HEK293 (cell line): ENCODE data around the gene HYAL3.
"Not testable (repeated sequence)": the region's sequence is repeated elsewhere in the genome, so short reads cannot be mapped to it uniquely, and the experiment has no call there.

Source experiments
- CTCF ChIA-PET: fragments of 350-600 bp; formaldehyde crosslinking; extraction: SDS; loops from one replicate; lab custom pipeline; 2021; ENCODE audit warnings: antibody characterized with exemption; lab: Yijun Ruan, JAX
- POLR2A ChIA-PET: fragments of 300-600 bp; formaldehyde crosslinking; extraction: SDS; loops from one replicate; lab custom pipeline; 2020; ENCODE audit warnings: antibody characterized with exemption, inconsistent platforms; lab: Yijun Ruan, JAX
- H3K27ac ChIP-seq: fragments of 200-500 bp; sonication (Bioruptor generic); 2 replicates; pipeline ENCODE4 v1.5.1; 2014; ENCODE audit warnings: low read depth, low read length, control low read depth, inconsistent platforms; ENCODE audit errors: extremely low read depth
- H3K36me3 ChIP-seq, 2 experiments: fragments of 200-500 bp in 1 of 2; sonication (Bioruptor generic) in 1 of 2; 1 replicate in 1 of 2; 2 replicates in 1 of 2; pipeline ENCODE4 v1.5.1; 2014 to 2017; ENCODE audit warnings: inconsistent platforms in 2 of 2, low read length in 2 of 2; ENCODE audit not compliant: control insufficient read depth in 2 of 2, insufficient read depth in 1 of 2
- H3K4me1 ChIP-seq: fragments of 200-500 bp; sonication (Bioruptor generic); 2 replicates; pipeline ENCODE4 v1.5.1; 2014; ENCODE audit warnings: mild to moderate bottlenecking, low read length, inconsistent platforms; ENCODE audit not compliant: control insufficient read depth, insufficient read depth
- H3K4me3 ChIP-seq: 2 replicates; pipeline ENCODE4 v1.5.1; 2011; ENCODE audit warnings: low read depth, mild to moderate bottlenecking, control low read depth, low read length, moderate library complexity
- H3K9me3 ChIP-seq: fragments of 200-500 bp; sonication (Bioruptor generic); 2 replicates; pipeline ENCODE4 v1.5.1; 2014; ENCODE audit warnings: low read depth, low read length, inconsistent platforms; ENCODE audit not compliant: control insufficient read depth, insufficient read depth
- HOXC10 ChIP-seq: sonication (generic); formaldehyde crosslinking; IDR thresholded peaks from 2 replicates; pipeline ENCODE4 v1.8.1; 2023; ENCODE audit warnings: mild to moderate bottlenecking, missing genetic modification reagents
- ZBTB11 ChIP-seq: fragments of 450-650 bp; formaldehyde crosslinking; conservative IDR thresholded peaks from 2 replicates; pipeline ENCODE4 v1.5.1; 2016; ENCODE audit warnings: low read depth, missing biosample characterization, missing genetic modification characterization
- ZBTB20 ChIP-seq: fragments of 450-650 bp; formaldehyde crosslinking; IDR thresholded peaks from 2 replicates; pipeline ENCODE4 v1.5.1; 2016; ENCODE audit warnings: missing biosample characterization, missing genetic modification characterization
- ZBTB48 ChIP-seq: fragments of 450-650 bp; formaldehyde crosslinking; IDR thresholded peaks from 2 replicates; pipeline ENCODE4 v1.5.1; 2016; ENCODE audit warnings: missing biosample characterization, missing genetic modification characterization
- ZBTB7A ChIP-seq: fragments of 450-650 bp; formaldehyde crosslinking; IDR thresholded peaks from 2 replicates; pipeline ENCODE4 v1.5.1; 2016; ENCODE audit warnings: low read depth, missing biosample characterization, missing genetic modification characterization
- ZIC2 ChIP-seq: fragments of 450-650 bp; formaldehyde crosslinking; IDR thresholded peaks from 2 replicates; pipeline ENCODE4 v1.5.1; 2016; ENCODE audit warnings: missing biosample characterization, missing genetic modification characterization
- ZNF121 ChIP-seq: fragments of 450-650 bp; formaldehyde crosslinking; IDR thresholded peaks from 2 replicates; pipeline ENCODE4 v1.5.1; 2016; ENCODE audit warnings: missing biosample characterization, missing genetic modification characterization
- ZNF155 ChIP-seq: fragments of 450-650 bp; formaldehyde crosslinking; IDR thresholded peaks from 2 replicates; pipeline ENCODE4 v1.5.1; 2016; ENCODE audit warnings: missing biosample characterization, missing genetic modification characterization
- ZNF184 ChIP-seq: fragments of 450-650 bp; IDR thresholded peaks from 2 replicates; pipeline ENCODE4 v1.5.1; 2018; ENCODE audit warnings: missing biosample characterization, mild to moderate bottlenecking, missing genetic modification characterization
- ZNF302 ChIP-seq: fragments of 450-650 bp; formaldehyde crosslinking; IDR thresholded peaks from 2 replicates; pipeline ENCODE4 v1.5.1; 2016; ENCODE audit warnings: missing biosample characterization, missing genetic modification characterization, low read depth
- ZNF37A ChIP-seq: fragments of 450-650 bp; IDR thresholded peaks from 2 replicates; pipeline ENCODE4 v1.5.1; 2018; ENCODE audit warnings: missing biosample characterization, missing genetic modification characterization
- ZNF404 ChIP-seq: fragments of 450-650 bp; formaldehyde crosslinking; IDR thresholded peaks from 2 replicates; pipeline ENCODE4 v1.5.1; 2017; ENCODE audit warnings: missing biosample characterization, missing genetic modification characterization
- ZXDB ChIP-seq: fragments of 450-650 bp; formaldehyde crosslinking; IDR thresholded peaks from 2 replicates; pipeline ENCODE4 v1.5.1; 2016; ENCODE audit warnings: missing biosample characterization, missing genetic modification characterization
- TF ChIP-seq, protein P1 (sequence below): fragments of 450-650 bp; formaldehyde crosslinking; IDR thresholded peaks from 2 replicates; pipeline ENCODE4 v1.5.1; 2016; ENCODE audit warnings: missing biosample characterization, missing genetic modification characterization, borderline replicate concordance
- TF ChIP-seq, protein P2 (sequence below): fragments of 450-650 bp; formaldehyde crosslinking; IDR thresholded peaks from 2 replicates; pipeline ENCODE4 v1.5.1; 2016; ENCODE audit warnings: missing biosample characterization, missing genetic modification characterization

HYAL3 gene

GRCh38 chr3:50262778-50263177 is 36.4 kb downstream of the HYAL3 start:
- H3K36me3 ChIP-seq, result peaks cover 0 to 7% of the 10 kb centered on the region in 2 experiments; a peak in 1 of 3 replicates
- H3K4me1 ChIP-seq, result peaks cover 3% of the 10 kb centered on the region; the same call in 1 of the 2 replicates
- CTCF ChIA-PET, result interaction anchor here (0.7 to 1.9 kb wide), 3 partner anchors 9 to 36 kb away, joined by 3 to 11 read pairs (median 4); no protein-coding TSS in a partner anchor
- TF ChIP-seq ZBTB20 (tag by site-specific recombination), result peak; percentile 50; the same call in 1 of the 2 replicates
- TF ChIP-seq HOXC10, result no peak
- TF ChIP-seq ZIC2 (tag by site-specific recombination), result peak; percentile 59
- no peak for TF ChIP-seq ZXDB
- POLR2A ChIA-PET, result interaction anchor here (0.7 kb wide), 1 partner anchor 12 kb away, joined by 3 read pairs; no protein-coding TSS in a partner anchor
- H3K4me3 ChIP-seq, result no peak overlapping the region
- no peak overlapping the region for H3K27ac ChIP-seq
- H3K9me3 ChIP-seq, result no peaks in the 10 kb centered on the region

- H3K4me3 ChIP-seq, H3K9me3 ChIP-seq, H3K4me1 ChIP-seq, H3K27ac ChIP-seq, POLR2A ChIA-PET: not testable (repeated sequence)
- CTCF ChIA-PET, result interaction anchor here (0.6 to 3.6 kb wide), 4 partner anchors 9 to 68 kb away, joined by 3 to 38 read pairs (median 8); no protein-coding TSS in a partner anchor
- peaks cover 3 to 12% of the 10 kb centered on the region in 2 experiments for H3K36me3 ChIP-seq
- TF ChIP-seq ZNF121 (tag by site-specific recombination), result peak; percentile 90
Observed at GRCh38 chr3:50262200-50262599, 37.0 kb downstream of the HYAL3 start.

DNA sequence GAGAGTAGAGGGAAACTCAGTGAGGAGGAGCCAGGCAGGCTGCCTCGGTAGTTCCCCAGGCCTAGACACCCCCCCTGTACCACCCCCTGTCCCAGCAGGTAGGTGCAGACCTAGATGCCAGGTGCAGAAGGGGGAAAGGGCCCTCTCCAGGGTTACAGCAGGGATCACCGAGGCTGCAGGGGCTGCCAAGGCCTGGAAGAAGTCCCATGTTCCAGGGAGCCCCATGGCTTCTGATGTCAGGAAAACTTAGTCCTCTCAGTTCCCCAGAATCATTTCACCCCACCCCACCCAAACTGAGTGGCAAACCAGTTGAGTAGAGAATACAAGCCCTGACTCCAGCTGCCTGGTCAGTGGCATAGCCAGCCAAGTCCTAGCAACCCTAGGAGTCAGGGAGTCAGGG is 37.7 kb downstream of the HYAL3 start:
- Histone ChIP-seq H3K27ac (no peak overlapping the region), H3K4me1 (peaks cover 3% of the 10 kb centered on the region; the same call in 1 of the 2 replicates), H3K9me3 (no peaks in the 10 kb centered on the region), H3K36me3 (peaks cover 5 to 19% of the 10 kb centered on the region in 2 experiments), H3K4me3 (no peak overlapping the region)
- ChIA-PET POLR2A (no interaction called here), CTCF (interaction anchor here (0.6 to 3.9 kb wide), 7 partner anchors 9 to 67 kb away, joined by 3 to 49 read pairs (median 5); no protein-coding TSS in a partner anchor)
- TF ChIP-seq ZBTB48 (no peak), ZNF184 (no peak), ZBTB7A (no peak), ZNF302 (tag by site-specific recombination) (no peak), ZNF155 (tag by site-specific recombination) (no peak), ZBTB11 (tag by site-specific recombination) (no peak), ZNF37A (tag by site-specific recombination) (no peak), ZNF404 (tag by site-specific recombination) (no peak)
- TF ChIP-seq, protein P1, sequence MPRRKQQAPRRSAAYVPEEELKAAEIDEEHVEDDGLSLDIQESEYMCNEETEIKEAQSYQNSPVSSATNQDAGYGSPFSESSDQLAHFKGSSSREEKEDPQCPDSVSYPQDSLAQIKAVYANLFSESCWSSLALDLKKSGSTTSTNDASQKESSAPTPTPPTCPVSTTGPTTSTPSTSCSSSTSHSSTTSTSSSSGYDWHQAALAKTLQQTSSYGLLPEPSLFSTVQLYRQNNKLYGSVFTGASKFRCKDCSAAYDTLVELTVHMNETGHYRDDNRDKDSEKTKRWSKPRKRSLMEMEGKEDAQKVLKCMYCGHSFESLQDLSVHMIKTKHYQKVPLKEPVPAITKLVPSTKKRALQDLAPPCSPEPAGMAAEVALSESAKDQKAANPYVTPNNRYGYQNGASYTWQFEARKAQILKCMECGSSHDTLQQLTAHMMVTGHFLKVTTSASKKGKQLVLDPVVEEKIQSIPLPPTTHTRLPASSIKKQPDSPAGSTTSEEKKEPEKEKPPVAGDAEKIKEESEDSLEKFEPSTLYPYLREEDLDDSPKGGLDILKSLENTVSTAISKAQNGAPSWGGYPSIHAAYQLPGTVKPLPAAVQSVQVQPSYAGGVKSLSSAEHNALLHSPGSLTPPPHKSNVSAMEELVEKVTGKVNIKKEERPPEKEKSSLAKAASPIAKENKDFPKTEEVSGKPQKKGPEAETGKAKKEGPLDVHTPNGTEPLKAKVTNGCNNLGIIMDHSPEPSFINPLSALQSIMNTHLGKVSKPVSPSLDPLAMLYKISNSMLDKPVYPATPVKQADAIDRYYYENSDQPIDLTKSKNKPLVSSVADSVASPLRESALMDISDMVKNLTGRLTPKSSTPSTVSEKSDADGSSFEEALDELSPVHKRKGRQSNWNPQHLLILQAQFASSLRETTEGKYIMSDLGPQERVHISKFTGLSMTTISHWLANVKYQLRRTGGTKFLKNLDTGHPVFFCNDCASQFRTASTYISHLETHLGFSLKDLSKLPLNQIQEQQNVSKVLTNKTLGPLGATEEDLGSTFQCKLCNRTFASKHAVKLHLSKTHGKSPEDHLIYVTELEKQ, result no peak
- TF ChIP-seq, protein P2, sequence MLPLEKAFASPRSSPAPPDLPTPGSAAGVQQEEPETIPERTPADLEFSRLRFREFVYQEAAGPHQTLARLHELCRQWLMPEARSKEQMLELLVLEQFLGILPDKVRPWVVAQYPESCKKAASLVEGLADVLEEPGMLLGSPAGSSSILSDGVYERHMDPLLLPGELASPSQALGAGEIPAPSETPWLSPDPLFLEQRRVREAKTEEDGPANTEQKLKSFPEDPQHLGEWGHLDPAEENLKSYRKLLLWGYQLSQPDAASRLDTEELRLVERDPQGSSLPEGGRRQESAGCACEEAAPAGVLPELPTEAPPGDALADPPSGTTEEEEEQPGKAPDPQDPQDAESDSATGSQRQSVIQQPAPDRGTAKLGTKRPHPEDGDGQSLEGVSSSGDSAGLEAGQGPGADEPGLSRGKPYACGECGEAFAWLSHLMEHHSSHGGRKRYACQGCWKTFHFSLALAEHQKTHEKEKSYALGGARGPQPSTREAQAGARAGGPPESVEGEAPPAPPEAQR (tag by site-specific recombination), result no peak
